Measurements from ENCODE around the gene DLG2.

The DLG2 gene

DNA sequence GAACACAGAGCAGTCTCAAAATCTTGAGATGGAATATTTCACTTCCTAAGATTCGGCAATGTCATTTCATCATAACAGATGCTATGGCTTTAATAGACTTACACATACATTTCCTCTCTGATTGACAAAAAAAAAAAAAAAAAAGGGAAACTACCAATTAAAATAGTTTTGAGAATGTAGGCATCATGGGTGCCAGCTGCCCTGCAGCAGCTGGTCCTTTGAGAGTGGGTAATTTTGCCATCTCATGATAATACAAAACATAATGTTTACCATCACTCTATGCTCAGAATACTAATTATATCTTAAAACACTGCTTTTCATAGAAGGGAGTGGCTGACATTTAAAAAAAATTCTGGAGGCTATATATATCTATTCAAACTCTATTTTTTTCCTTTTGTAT lies 1565.4 kb downstream of the DLG2 start:
- TF ChIP-seq RAD21 (IDR thresholded peaks at IDR 0.05; ENCODE audit: low read depth): no peak
- no peak for TF ChIP-seq REST (IDR thresholded peaks at IDR 0.05; ENCODE audit: low read depth)
- no peak for TF ChIP-seq FOXM1 (IDR thresholded peaks at IDR 0.05; ENCODE audit: borderline replicate concordance, low read depth)
- TF ChIP-seq USF1 (IDR thresholded peaks at IDR 0.05): no peak
- no peak for TF ChIP-seq YY1 (IDR thresholded peaks at IDR 0.05; ENCODE audit: low read depth)
- TF ChIP-seq CREB1 (IDR thresholded peaks at IDR 0.05; ENCODE audit: low read depth): no peak
- TF ChIP-seq TEAD4 (IDR thresholded peaks at IDR 0.05): no peak
- no peak for TF ChIP-seq CEBPB (IDR thresholded peaks at IDR 0.05)
- no peak for TF ChIP-seq EP300 (IDR thresholded peaks at IDR 0.05; ENCODE audit: borderline replicate concordance)

GRCh38 chr11:84056653-84057376 lies 1570.3 kb downstream of the DLG2 start:
- no peak for TF ChIP-seq REST (IDR thresholded peaks at IDR 0.05; ENCODE audit: low read depth)
- no peak for TF ChIP-seq NFIC (IDR thresholded peaks at IDR 0.05)
- TF ChIP-seq TEAD4 (IDR thresholded peaks at IDR 0.05): no peak
- TF ChIP-seq EP300 (IDR thresholded peaks at IDR 0.05; ENCODE audit: borderline replicate concordance): no peak
- no peak for TF ChIP-seq TAF1 (IDR thresholded peaks at IDR 0.05; ENCODE audit: low read depth)
- TF ChIP-seq TCF12 (IDR thresholded peaks at IDR 0.05; ENCODE audit: low read depth): no peak
- no peak for TF ChIP-seq YY1 (IDR thresholded peaks at IDR 0.05; ENCODE audit: low read depth)
- TF ChIP-seq MAX (IDR thresholded peaks at IDR 0.05): no peak
- no peak for TF ChIP-seq CREB1 (IDR thresholded peaks at IDR 0.05; ENCODE audit: low read depth)
- TF ChIP-seq RAD21 (IDR thresholded peaks at IDR 0.05; ENCODE audit: low read depth): no peak

GRCh38 chr11:84045146-84045545 lies 1582.0 kb downstream of the DLG2 start:
- TF ChIP-seq EGR1 (IDR thresholded peaks at IDR 0.05) (no peak), TAF1 (IDR thresholded peaks at IDR 0.05; ENCODE audit: low read depth) (no peak), FOXM1 (IDR thresholded peaks at IDR 0.05; ENCODE audit: borderline replicate concordance, low read depth) (no peak), EP300 (IDR thresholded peaks at IDR 0.05; ENCODE audit: borderline replicate concordance) (no peak), TEAD4 (IDR thresholded peaks at IDR 0.05) (no peak), REST (IDR thresholded peaks at IDR 0.05; ENCODE audit: low read depth) (no peak), ZBTB7A (IDR thresholded peaks at IDR 0.05; ENCODE audit: low read depth) (no peak), MAX (IDR thresholded peaks at IDR 0.05) (no peak), TCF12 (IDR thresholded peaks at IDR 0.05; ENCODE audit: low read depth) (no peak), CREB1 (IDR thresholded peaks at IDR 0.05; ENCODE audit: low read depth) (no peak), USF1 (IDR thresholded peaks at IDR 0.05) (no peak), RAD21 (IDR thresholded peaks at IDR 0.05; ENCODE audit: low read depth) (no peak)

- TF ChIP-seq USF1 (IDR thresholded peaks at IDR 0.05): no peak
- no peak for TF ChIP-seq RAD21 (IDR thresholded peaks at IDR 0.05; ENCODE audit: low read depth)
- no peak for TF ChIP-seq CEBPB (IDR thresholded peaks at IDR 0.05)
- TF ChIP-seq EP300 (IDR thresholded peaks at IDR 0.05; ENCODE audit: borderline replicate concordance): no peak
- no peak for TF ChIP-seq MAX (IDR thresholded peaks at IDR 0.05)
- no peak for TF ChIP-seq NFIC (IDR thresholded peaks at IDR 0.05)
- no peak for TF ChIP-seq YY1 (IDR thresholded peaks at IDR 0.05; ENCODE audit: low read depth)
- TF ChIP-seq TAF1 (IDR thresholded peaks at IDR 0.05; ENCODE audit: low read depth): no peak
- TF ChIP-seq EGR1 (IDR thresholded peaks at IDR 0.05): no peak
- TF ChIP-seq REST (IDR thresholded peaks at IDR 0.05; ENCODE audit: low read depth): no peak
- TF ChIP-seq ZBTB7A (IDR thresholded peaks at IDR 0.05; ENCODE audit: low read depth): no peak
- no peak for TF ChIP-seq FOXM1 (IDR thresholded peaks at IDR 0.05; ENCODE audit: borderline replicate concordance, low read depth)
- no peak for TF ChIP-seq CREB1 (IDR thresholded peaks at IDR 0.05; ENCODE audit: low read depth)
- no peak for TF ChIP-seq TEAD4 (IDR thresholded peaks at IDR 0.05)
- TF ChIP-seq TCF12 (IDR thresholded peaks at IDR 0.05; ENCODE audit: low read depth): no peak
Measured at GRCh38 chr11:84044706-84045105, 1582.4 kb downstream of the DLG2 start.
